ENCODE data around the gene LTB.

Gene LTB

GRCh38 chr6:31630177-31630934, 48.1 kb upstream of the LTB start:
- H3K27me3 ChIP-seq (ENCODE audit: insufficient read depth, poor library complexity, severe bottlenecking): no peaks in the 10 kb centered on the region

GRCh38 chr6:31629014-31629413, 46.8 kb upstream of the LTB start:
- no peak for TF ChIP-seq CTCF (IDR thresholded peaks at IDR 0.05; ENCODE audit: insufficient read depth, low read length)
- TF ChIP-seq REST (IDR thresholded peaks at IDR 0.05; ENCODE audit: insufficient replicate concordance, low read depth): no peak
- TF ChIP-seq GABPA (IDR thresholded peaks at IDR 0.05; ENCODE audit: low read depth): no peak
- no peak for TF ChIP-seq POLR2AphosphoS5 (IDR thresholded peaks at IDR 0.05; ENCODE audit: low read depth)
- TF ChIP-seq SPI1 (IDR thresholded peaks at IDR 0.05; ENCODE audit: borderline replicate concordance, low read depth): no peak
- Histone ChIP-seq H3K4me3 (replicated peaks; ENCODE audit: insufficient read depth, low read length) (no peak overlapping the region), H3K27me3 (ENCODE audit: insufficient read depth, poor library complexity, severe bottlenecking) (no peaks in the 10 kb centered on the region), H3K27ac (replicated peaks) (no peak overlapping the region)
- no peak for DNase-seq (ENCODE audit: low read depth in 1 of 2, low spot score in 1 of 2)

More at GRCh38 chr6:31630177-31630934, 48.1 kb upstream of the LTB start:
- Histone ChIP-seq H3K4me3 (replicated peaks; ENCODE audit: insufficient read depth, low read length) (no peak overlapping the region), H3K27ac (replicated peaks) (no peak overlapping the region)
- DNase-seq (ENCODE audit: low read depth in 1 of 2, low spot score in 1 of 2): no peak
- TF ChIP-seq GABPA (IDR thresholded peaks at IDR 0.05; ENCODE audit: low read depth): no peak
- 0 out of 2 replicates have a peak, but pooled peaks have one; percentile 16 for TF ChIP-seq POLR2AphosphoS5 (IDR thresholded peaks at IDR 0.05; ENCODE audit: low read depth)

GRCh38 chr6:31627690-31628287, 45.6 kb upstream of the LTB start:
- no peak overlapping the region for H3K4me3 ChIP-seq (replicated peaks; ENCODE audit: insufficient read depth, low read length)
- H3K27me3 ChIP-seq (ENCODE audit: insufficient read depth, poor library complexity, severe bottlenecking): no peaks in the 10 kb centered on the region
- no peak for DNase-seq (ENCODE audit: low read depth in 1 of 2, low spot score in 1 of 2)
- TF ChIP-seq POLR2AphosphoS5 (IDR thresholded peaks at IDR 0.05; ENCODE audit: low read depth): no peak; the same call in 1 of the 2 replicates
- TF ChIP-seq GABPA (IDR thresholded peaks at IDR 0.05; ENCODE audit: low read depth): no peak
- no peak for TF ChIP-seq SPI1 (IDR thresholded peaks at IDR 0.05; ENCODE audit: borderline replicate concordance, low read depth)
- no peak for TF ChIP-seq CTCF (IDR thresholded peaks at IDR 0.05; ENCODE audit: insufficient read depth, low read length)
- TF ChIP-seq REST (IDR thresholded peaks at IDR 0.05; ENCODE audit: insufficient replicate concordance, low read depth): no peak
- H3K27ac ChIP-seq (replicated peaks): no peak overlapping the region

GRCh38 chr6:31626952-31627351, 44.7 kb upstream of the LTB start:
- H3K27ac ChIP-seq (replicated peaks): no peak overlapping the region
- TF ChIP-seq REST (IDR thresholded peaks at IDR 0.05; ENCODE audit: insufficient replicate concordance, low read depth) (no peak), GABPA (IDR thresholded peaks at IDR 0.05; ENCODE audit: low read depth) (no peak), POLR2AphosphoS5 (IDR thresholded peaks at IDR 0.05; ENCODE audit: low read depth) (no peak), CTCF (IDR thresholded peaks at IDR 0.05; ENCODE audit: insufficient read depth, low read length) (no peak), SPI1 (IDR thresholded peaks at IDR 0.05; ENCODE audit: borderline replicate concordance, low read depth) (no peak)
- DNase-seq (ENCODE audit: low read depth in 1 of 2, low spot score in 1 of 2): no peak
- H3K4me3 ChIP-seq (replicated peaks; ENCODE audit: insufficient read depth, low read length): no peak overlapping the region
- no peaks in the 10 kb centered on the region for H3K27me3 ChIP-seq (ENCODE audit: insufficient read depth, poor library complexity, severe bottlenecking)
